Naive thymus-derived CD8-positive, alpha-beta T cell (primary cell): Measurements from ENCODE around the gene EFHD1. TPM values are rescaled to one million over a fixed set of nuclear protein-coding genes. Genes with fewer than 3 reads are reported as not detected.
"Not testable (repeated sequence)": the region's sequence is repeated elsewhere in the genome, so short reads cannot be mapped to it uniquely, and the experiment has no call there.

Experiments
- ATAC-seq, 2 donors: fragments of 150-1000 bp; cut with Tn5 transposase in 1 of 2; sonication (Bioruptor Pico), chemical (Tn5 transposase) in 1 of 2; 1 replicate in 1 of 2; 2 replicates in 1 of 2; pipeline ENCODE4 v1.10.0; 2021; ENCODE audit warnings: mild to moderate bottlenecking in 2 of 2, moderate library complexity in 2 of 2
- POLR2A ChIA-PET: fragments of 350-600 bp; sonication (Branson Sonifier 250); formaldehyde crosslinking; loops from one replicate; lab custom pipeline; 2021; ENCODE audit warnings: antibody characterized with exemption; lab: Charles Lee
- DNase-seq, 10 donors: peaks; one replicate each; pipeline versions ENCODE4 v3.0.0 to v3.0.0-alpha.2; 2020 to 2022
- H3K27ac Mint-ChIP-seq, 10 donors: one replicate each; pipeline ENCODE4 v1.8.0; 2020 to 2022; ENCODE audit warnings: mild to moderate bottlenecking in 10 of 10, mixed read lengths in 10 of 10, moderate library complexity in 4 of 10, inconsistent platforms in 1 of 10
- H3K27me3 Mint-ChIP-seq, 5 donors: one replicate each; pipeline ENCODE4 v1.8.0; 2021 to 2022; ENCODE audit warnings: mixed read lengths in 5 of 5
- H3K36me3 Mint-ChIP-seq, 3 donors: one replicate each; pipeline ENCODE4 v1.8.0; 2020 to 2022; ENCODE audit warnings: mixed read lengths in 3 of 3, mild to moderate bottlenecking in 2 of 3, inconsistent platforms in 1 of 3
- H3K4me1 Mint-ChIP-seq, 4 donors: one replicate each; pipeline ENCODE4 v1.8.0; 2021 to 2022; ENCODE audit warnings: mixed read lengths in 4 of 4
- H3K4me3 Mint-ChIP-seq, 10 donors: one replicate each; pipeline ENCODE4 v1.8.0; 2020 to 2022; ENCODE audit warnings: mild to moderate bottlenecking in 10 of 10, mixed read lengths in 10 of 10, moderate library complexity in 6 of 10, inconsistent platforms in 1 of 10
- H3K9me3 Mint-ChIP-seq, 9 donors: one replicate each; pipeline ENCODE4 v1.8.0; 2020 to 2022; ENCODE audit warnings: mixed read lengths in 9 of 9, mild to moderate bottlenecking in 3 of 9, inconsistent platforms in 1 of 9, moderate library complexity in 1 of 9
- polyA plus RNA-seq, 3 donors: library from polyadenylated mRNA; unstranded; fragments of 300-500 nt; fragmentation: Illumina TruSeq; gene quantifications; one replicate each; pipeline ENCODE4 v1.2.3, GENCODE V29; 2021
- total RNA-seq, 8 experiments: library from RNA in 2 of 8; stranded (reverse) in 2 of 8; gene quantifications; one replicate each; pipeline ENCODE4 v1.2.3 and lab custom pipeline; 2021 to 2026

The EFHD1 gene
- total and polyA plus RNA-seq, 5 experiments from 2014 or later, result 2.5 to 6.9 (median 4.3) TPM

DNA sequence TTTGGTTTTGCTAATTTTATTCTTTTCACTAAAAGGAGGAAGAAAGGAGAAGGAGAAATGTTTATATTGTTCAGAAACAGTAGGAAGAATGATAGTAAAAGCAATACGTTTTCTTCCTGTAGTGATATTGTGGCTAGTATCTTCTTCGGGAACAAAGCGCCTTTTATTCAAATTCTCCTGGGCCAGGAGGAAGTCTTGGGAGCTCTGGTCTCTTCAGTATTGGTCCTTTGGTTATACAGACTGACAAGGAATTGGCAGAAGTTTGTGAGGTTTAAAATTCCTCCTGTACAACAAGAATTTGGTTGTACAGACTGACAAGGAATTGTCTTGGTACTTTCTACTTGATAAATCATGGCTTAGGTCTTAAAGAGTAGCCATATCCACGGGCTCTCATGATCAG, 73.7 kb downstream of the EFHD1 start:
- H3K27ac Mint-ChIP-seq, result no peak overlapping the region
- POLR2A ChIA-PET, result interaction anchor here (0.8 kb wide), 1 partner anchor 10 kb away, joined by 3 read pairs; no protein-coding TSS in a partner anchor

DNA sequence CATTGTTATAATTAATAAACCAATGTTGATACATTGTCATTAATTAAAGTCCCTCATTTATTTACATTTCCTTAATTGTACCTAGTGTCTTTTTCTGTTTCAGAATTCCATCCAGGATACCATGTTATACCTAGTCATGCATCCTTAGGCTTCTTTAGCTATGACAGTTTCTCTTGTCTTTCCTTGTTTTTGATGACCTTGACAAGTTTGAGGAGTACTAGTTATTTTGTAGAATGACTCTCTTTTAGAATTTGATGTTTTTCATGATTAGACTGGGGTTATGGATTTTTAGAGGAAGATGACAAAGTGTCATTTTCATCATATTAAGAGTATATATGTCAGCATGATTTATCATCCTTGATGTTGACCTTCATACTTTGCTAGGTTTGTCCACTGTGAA, 80.1 kb downstream of the EFHD1 start:
- POLR2A ChIA-PET, result no interaction called here
- H3K27ac Mint-ChIP-seq, result no peak overlapping the region
- H3K9me3 Mint-ChIP-seq, result no peaks in the 10 kb centered on the region
- H3K27me3 Mint-ChIP-seq, result no peaks in the 10 kb centered on the region
- peaks cover 2 to 76% (median 30%) of the 10 kb centered on the region in 3 donors for H3K36me3 Mint-ChIP-seq
- no peak for ATAC-seq
- no peak for DNase-seq
- no peak overlapping the region for H3K4me3 Mint-ChIP-seq
- H3K4me1 Mint-ChIP-seq, result peaks cover 11 to 38% (median 34%) of the 10 kb centered on the region in 4 donors

More for the DNA sequence above, 73.7 kb downstream of the EFHD1 start:
- peaks cover 7 to 32% (median 22%) of the 10 kb centered on the region in 4 donors for H3K4me1 Mint-ChIP-seq
- H3K9me3 Mint-ChIP-seq, result no peaks in the 10 kb centered on the region
- peaks cover 0 to 76% (median 28%) of the 10 kb centered on the region in 3 donors for H3K36me3 Mint-ChIP-seq
- no peaks in the 10 kb centered on the region for H3K27me3 Mint-ChIP-seq
- DNase-seq, result no peak
- ATAC-seq, result no peak
- peak overlapping the region in 1 of 10 donors; percentile 1 for H3K4me3 Mint-ChIP-seq

DNA sequence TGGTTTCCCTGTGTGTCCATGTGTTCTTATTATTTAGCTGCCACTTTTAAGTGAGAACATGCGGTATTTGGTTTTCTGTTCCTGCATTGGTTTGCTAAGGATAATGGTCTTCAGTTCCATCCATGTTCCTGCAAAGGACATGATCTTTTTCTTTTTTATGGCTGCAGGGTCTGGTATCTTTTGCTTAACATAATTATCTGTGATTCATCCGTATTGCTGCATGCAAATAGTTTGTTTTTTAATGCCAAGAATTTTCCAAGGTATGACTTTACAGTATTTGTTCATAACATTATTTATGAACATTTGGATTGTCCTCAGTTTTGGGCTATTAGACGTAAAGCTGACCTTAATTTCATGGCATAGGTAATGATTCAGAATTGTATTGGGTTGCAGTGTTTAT, 81.6 kb downstream of the EFHD1 start:
- Mint-ChIP-seq H3K9me3 (peaks cover 0 to 3% (median 0%) of the 10 kb centered on the region in 9 donors), H3K27me3 (no peaks in the 10 kb centered on the region), H3K4me3 (no peak overlapping the region), H3K36me3 (peaks cover 10 to 79% (median 40%) of the 10 kb centered on the region in 3 donors), H3K27ac (no peak overlapping the region), H3K4me1 (peaks cover 18 to 46% (median 41%) of the 10 kb centered on the region in 4 donors)
- ATAC-seq, result no peak
- no peak for DNase-seq
- POLR2A ChIA-PET, result no interaction called here

DNA sequence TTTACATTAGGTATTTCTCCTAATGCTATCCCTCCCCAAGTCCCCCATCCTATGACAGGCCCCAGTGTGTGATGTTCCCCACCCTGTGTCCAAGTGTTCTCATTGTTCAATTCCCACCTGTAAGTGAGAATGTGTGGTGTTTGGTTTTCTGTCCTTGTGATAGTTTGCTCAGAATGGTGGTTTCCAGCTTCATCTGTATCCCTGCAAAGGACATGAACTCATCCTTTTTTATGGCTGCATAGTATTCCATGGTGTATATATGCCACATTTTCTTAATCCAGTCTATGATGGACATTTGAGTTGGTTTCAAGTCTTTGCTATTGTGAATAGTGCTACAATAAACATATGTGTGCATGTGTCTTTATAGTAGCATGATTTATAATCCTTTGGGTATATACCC, 86.7 kb downstream of the EFHD1 start:
- DNase-seq, POLR2A ChIA-PET, H3K27me3 Mint-ChIP-seq, ATAC-seq, H3K9me3 Mint-ChIP-seq, H3K4me3 Mint-ChIP-seq: not testable (repeated sequence)
- peaks cover 28 to 57% (median 50%) of the 10 kb centered on the region in 4 donors for H3K4me1 Mint-ChIP-seq
- H3K36me3 Mint-ChIP-seq, result peaks cover 14 to 78% (median 33%) of the 10 kb centered on the region in 3 donors
- peak overlapping the region in 1 of 10 donors; percentile 38 for H3K27ac Mint-ChIP-seq

DNA sequence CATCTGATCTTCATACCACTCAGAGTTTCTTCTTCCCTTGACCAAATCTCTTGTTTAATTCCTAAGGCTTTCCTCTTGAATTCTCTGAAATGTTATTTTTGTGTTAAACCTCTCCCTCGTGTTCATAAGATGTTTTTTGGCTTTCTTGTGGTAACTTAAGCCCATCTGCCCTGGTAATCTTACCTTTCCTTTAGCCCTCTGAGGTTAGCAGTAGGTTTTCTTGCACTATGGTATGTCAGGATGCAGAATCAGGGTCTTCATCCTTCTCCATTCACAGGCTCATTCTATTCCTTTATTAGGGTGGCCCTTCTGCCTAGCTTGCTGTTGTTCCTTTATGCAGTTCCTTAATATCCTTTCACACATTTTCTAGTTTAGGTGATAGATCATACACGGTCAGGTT, 87.9 kb downstream of the EFHD1 start:
- ATAC-seq (no peak), DNase-seq (no peak)
- no peaks in the 10 kb centered on the region for H3K27me3 Mint-ChIP-seq
- H3K27ac Mint-ChIP-seq, result peak overlapping the region in 9 of 10 donors; percentile 20 to 78 (median 51)
- peak overlapping the region in 7 of 10 donors; percentile 5 to 41 (median 25) for H3K4me3 Mint-ChIP-seq
- peaks cover 29 to 48% (median 43%) of the 10 kb centered on the region in 4 donors for H3K4me1 Mint-ChIP-seq
- peaks cover 14 to 80% (median 38%) of the 10 kb centered on the region in 3 donors for H3K36me3 Mint-ChIP-seq
- H3K9me3 Mint-ChIP-seq, result peaks cover 0 to 4% (median 0%) of the 10 kb centered on the region in 9 donors
- POLR2A ChIA-PET, result no interaction called here

DNA sequence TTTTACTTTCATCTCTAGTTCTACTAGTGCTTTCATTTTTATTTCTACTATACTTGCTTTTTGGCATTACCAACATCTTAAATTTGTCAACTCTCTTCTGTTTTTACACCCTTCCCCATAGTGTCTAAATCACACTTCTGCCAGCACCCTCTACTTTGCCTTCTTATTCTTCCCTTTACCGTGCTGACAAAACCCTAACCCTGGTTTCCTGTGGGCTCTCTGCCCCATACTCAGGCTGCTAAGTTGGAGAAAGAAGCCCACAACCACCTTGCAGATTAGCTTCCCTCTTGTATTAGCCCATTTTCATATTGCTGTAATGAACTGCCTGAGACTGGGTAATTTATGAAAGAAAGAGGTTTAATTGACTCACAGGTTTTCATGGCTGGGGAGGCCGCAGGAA, 88.5 kb downstream of the EFHD1 start:
- peak overlapping the region in 9 of 10 donors; percentile 20 to 78 (median 60) for H3K27ac Mint-ChIP-seq
- H3K4me3 Mint-ChIP-seq, result peak overlapping the region in 6 of 10 donors; percentile 5 to 41 (median 28)
- H3K4me1 Mint-ChIP-seq, result peaks cover 28 to 44% (median 40%) of the 10 kb centered on the region in 4 donors
- no peak for DNase-seq
- H3K27me3 Mint-ChIP-seq, result no peaks in the 10 kb centered on the region
- POLR2A ChIA-PET, result no interaction called here
- peaks cover 14 to 78% (median 38%) of the 10 kb centered on the region in 3 donors for H3K36me3 Mint-ChIP-seq
- peaks cover 0 to 4% (median 0%) of the 10 kb centered on the region in 9 donors for H3K9me3 Mint-ChIP-seq
- no peak for ATAC-seq

DNA sequence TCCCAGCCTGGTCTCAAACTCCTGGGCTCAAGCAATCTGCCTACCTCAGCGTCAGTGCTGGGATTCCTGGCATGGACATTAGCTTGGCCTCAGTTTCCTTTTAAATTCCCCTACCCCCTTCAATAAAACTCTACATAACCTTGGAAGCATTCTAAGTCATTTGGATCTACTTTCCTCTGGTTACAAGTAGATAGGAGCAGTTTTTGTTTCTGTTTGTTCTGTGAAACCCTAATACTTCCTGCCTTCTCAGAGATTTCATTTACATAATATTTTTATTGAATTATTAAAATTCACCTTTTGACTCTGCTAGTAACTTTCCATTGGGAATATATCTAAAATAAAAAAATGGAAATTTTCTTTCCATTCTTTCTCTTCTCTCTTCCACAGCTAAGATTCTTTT, 89.6 kb downstream of the EFHD1 start:
- no peak for DNase-seq
- no peak for ATAC-seq
- peak overlapping the region in 3 of 10 donors; percentile 9 to 74 (median 43) for H3K27ac Mint-ChIP-seq
- H3K9me3 Mint-ChIP-seq, result peaks cover 0 to 4% (median 0%) of the 10 kb centered on the region in 9 donors
- peaks cover 30 to 46% (median 42%) of the 10 kb centered on the region in 4 donors for H3K4me1 Mint-ChIP-seq
- H3K27me3 Mint-ChIP-seq, result no peaks in the 10 kb centered on the region
- POLR2A ChIA-PET, result no interaction called here
- peaks cover 21 to 81% (median 42%) of the 10 kb centered on the region in 3 donors for H3K36me3 Mint-ChIP-seq
- H3K4me3 Mint-ChIP-seq, result peak overlapping the region in 1 of 10 donors; percentile 44

DNA sequence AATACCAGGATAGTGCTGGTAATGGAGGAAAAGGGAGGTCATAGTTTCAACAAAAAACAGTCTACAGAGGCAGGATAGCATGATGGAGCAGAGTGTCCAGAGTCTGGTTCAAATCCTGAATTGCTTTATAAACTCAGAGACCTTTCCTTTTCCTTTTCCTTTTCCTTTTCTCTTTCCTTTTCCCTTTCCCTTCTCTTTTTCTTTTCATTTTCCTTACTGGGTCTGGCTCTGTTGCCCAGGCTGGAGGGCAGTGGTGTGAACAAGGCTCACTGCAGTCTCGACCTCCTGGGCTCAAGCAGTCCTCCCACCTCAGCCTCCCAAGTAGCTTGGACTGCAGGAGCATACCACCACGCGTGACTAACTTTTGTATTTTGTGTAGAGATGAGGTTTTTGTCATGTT, 95.4 kb downstream of the EFHD1 start:
- Mint-ChIP-seq H3K4me3 (no peak overlapping the region), H3K27ac (peak overlapping the region in 2 of 10 donors; percentile 44 to 80)
- POLR2A ChIA-PET, result no interaction called here

DNA sequence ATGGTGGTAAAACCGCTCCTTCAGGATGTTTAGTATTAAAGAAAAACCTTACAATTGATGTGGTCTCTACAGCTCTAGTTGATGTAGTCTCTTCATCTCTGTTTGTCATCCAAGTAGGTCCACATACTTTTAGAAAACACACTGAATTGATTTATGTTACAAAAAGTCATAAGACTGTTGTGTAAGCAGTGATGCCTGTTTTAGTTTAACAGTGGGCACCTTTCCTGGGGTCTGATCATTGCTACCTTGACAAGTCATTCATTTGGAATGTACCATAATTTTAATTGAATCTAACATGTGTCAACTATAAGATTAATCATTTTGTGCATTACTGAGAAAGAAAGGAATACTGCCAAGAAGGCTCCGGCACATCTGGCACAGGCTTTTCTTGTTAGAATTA, 98.1 kb downstream of the EFHD1 start:
- peaks cover 8 to 79% (median 30%) of the 10 kb centered on the region in 3 donors for H3K36me3 Mint-ChIP-seq
- no peak for DNase-seq

More for the DNA sequence above, 95.4 kb downstream of the EFHD1 start:
- ATAC-seq (no peak), DNase-seq (no peak)
- Mint-ChIP-seq H3K36me3 (peaks cover 8 to 85% (median 34%) of the 10 kb centered on the region in 3 donors), H3K27me3 (no peaks in the 10 kb centered on the region), H3K9me3 (no peaks in the 10 kb centered on the region), H3K4me1 (peaks cover 16 to 35% (median 26%) of the 10 kb centered on the region in 4 donors)

More for the DNA sequence above, 98.1 kb downstream of the EFHD1 start:
- POLR2A ChIA-PET, result no interaction called here
- no peak for ATAC-seq
- H3K4me1 Mint-ChIP-seq, result peaks cover 16 to 31% (median 25%) of the 10 kb centered on the region in 4 donors
- no peak overlapping the region for H3K4me3 Mint-ChIP-seq
- H3K9me3 Mint-ChIP-seq, result no peaks in the 10 kb centered on the region
- peak overlapping the region in 3 of 10 donors; percentile 15 to 49 (median 37) for H3K27ac Mint-ChIP-seq
- no peaks in the 10 kb centered on the region for H3K27me3 Mint-ChIP-seq

Other genes starting within 250 kb of the EFHD1 start
- gene ALPG, start 226.8 kb upstream of the EFHD1 start, total RNA-seq, result not detected
- not detected for gene ALPG, start 226.8 kb upstream of the EFHD1 start, polyA plus RNA-seq
- not detected for gene ALPI, start 177.5 kb upstream of the EFHD1 start, total RNA-seq
- not detected for gene ALPI, start 177.5 kb upstream of the EFHD1 start, polyA plus RNA-seq
- gene ECEL1, start 145.8 kb upstream of the EFHD1 start, total RNA-seq, result not detected
- gene ECEL1, start 145.8 kb upstream of the EFHD1 start, polyA plus RNA-seq, result not detected
- not detected for gene PRSS56, start 113.2 kb upstream of the EFHD1 start, total RNA-seq
- not detected for gene PRSS56, start 113.2 kb upstream of the EFHD1 start, polyA plus RNA-seq
- not detected for gene CHRND, start 107.4 kb upstream of the EFHD1 start, total RNA-seq
- not detected for gene CHRND, start 107.4 kb upstream of the EFHD1 start, polyA plus RNA-seq
- not detected for gene CHRNG, start 93.9 kb upstream of the EFHD1 start, total RNA-seq
- under 1 TPM in 1 of 3 donors, not detected in 2; 0.59 TPM for gene CHRNG, start 93.9 kb upstream of the EFHD1 start, polyA plus RNA-seq
- 10 to 100 TPM; 28.2 to 29.5 TPM for gene TIGD1, start 83.0 kb upstream of the EFHD1 start, total RNA-seq
- gene TIGD1, start 83.0 kb upstream of the EFHD1 start, polyA plus RNA-seq, result 10 to 100 TPM; 10.0 to 18.6 (median 14.2) TPM
- gene EIF4E2, start 82.9 kb upstream of the EFHD1 start, total RNA-seq, result 10 to 100 TPM; 61.5 to 64.0 TPM
- gene EIF4E2, start 82.9 kb upstream of the EFHD1 start, polyA plus RNA-seq, result 10 to 100 TPM; 41.5 to 49.3 (median 43.6) TPM
- gene GIGYF2, start 63.7 kb downstream of the EFHD1 start, total RNA-seq, result 10 to 100 TPM; 83.3 to 86.5 TPM
- 10 to 100 TPM; 18.1 to 31.1 (median 24.3) TPM for gene GIGYF2, start 63.7 kb downstream of the EFHD1 start, polyA plus RNA-seq
- not detected for gene KCNJ13, start 143.0 kb downstream of the EFHD1 start, total RNA-seq
- under 1 TPM in 2 of 3 donors, not detected in 1; 0.08 to 0.33 TPM for gene KCNJ13, start 143.0 kb downstream of the EFHD1 start, polyA plus RNA-seq
- 1 to 10 TPM; 4.0 to 4.7 TPM for gene SNORC, start 236.7 kb downstream of the EFHD1 start, total RNA-seq
- not detected for gene SNORC, start 236.7 kb downstream of the EFHD1 start, polyA plus RNA-seq